Measurements from ENCODE around the gene TBRG1. TPM values are rescaled to one million over a fixed set of nuclear protein-coding genes. Genes with fewer than 3 reads are reported as not detected.

TBRG1 gene
- total RNA-seq, 4 donors from 2014 or later: 15.4 to 31.2 (median 19.8) TPM

GRCh38 chr11:124669193-124669592 is 46.5 kb downstream of the TBRG1 start:
- WGBS, 2 donors: 22 to 23% methylated on average over 8 of the region's 8 CpGs
- peak; percentile 62 to 85 (median 80) for TF ChIP-seq CTCF (IDR thresholded peaks at IDR 0.05)
- TF ChIP-seq POLR2A (IDR thresholded peaks at IDR 0.05): no peak
- no peaks in the 10 kb centered on the region for H3K9me3 ChIP-seq
- H3K4me3 ChIP-seq: no peak overlapping the region
- peaks cover 4 to 22% (median 13%) of the 10 kb centered on the region in 3 donors for H3K4me1 ChIP-seq
- intact Hi-C loops (cut with DNase I): loop anchor here (5.0 to 10.0 kb wide), 2 partner anchors 93 to 166 kb away; partner anchors contain the start of gene ESAM
- H3K27me3 ChIP-seq: no peaks in the 10 kb centered on the region
- no peak overlapping the region for H3K27ac ChIP-seq
- no peak for DNase-seq
- H3K36me3 ChIP-seq: peaks cover 0 to 35% (median 0%) of the 10 kb centered on the region in 3 donors

GRCh38 chr11:124670732-124671131 is 48.1 kb downstream of the TBRG1 start:
- H3K27me3 ChIP-seq: no peaks in the 10 kb centered on the region
- 26 to 39% methylated on average over 3 of the region's 3 CpGs for WGBS, 2 donors
- H3K4me3 ChIP-seq: no peak overlapping the region
- TF ChIP-seq CTCF (IDR thresholded peaks at IDR 0.05) (no peak), POLR2A (IDR thresholded peaks at IDR 0.05) (no peak)
- H3K27ac ChIP-seq: no peak overlapping the region
- intact Hi-C loops (cut with DNase I): loop anchor here (5.0 kb wide), 1 partner anchor 72 kb away; no protein-coding TSS in a partner anchor
- H3K9me3 ChIP-seq: no peaks in the 10 kb centered on the region
- peaks cover 0 to 21% (median 0%) of the 10 kb centered on the region in 3 donors for H3K36me3 ChIP-seq
- peaks cover 7 to 29% (median 17%) of the 10 kb centered on the region in 3 donors for H3K4me1 ChIP-seq
- DNase-seq: no peak

- peak overlapping the region; percentile 62 to 86 (median 77) for H3K4me3 ChIP-seq
- H3K27me3 ChIP-seq: no peaks in the 10 kb centered on the region
- no peak for DNase-seq
- peaks cover 0 to 3% (median 0%) of the 10 kb centered on the region in 3 donors for H3K36me3 ChIP-seq
- intact Hi-C loops (cut with DNase I): loop anchor here (5.0 kb wide), 1 partner anchor 70 kb away; no protein-coding TSS in a partner anchor
- H3K9me3 ChIP-seq: no peaks in the 10 kb centered on the region
- H3K4me1 ChIP-seq: peaks cover 7 to 41% (median 17%) of the 10 kb centered on the region in 3 donors
- 51 to 58% methylated on average over 7 of the region's 7 CpGs for WGBS, 2 donors
- TF ChIP-seq CTCF (IDR thresholded peaks at IDR 0.05): no peak
- no peak for TF ChIP-seq POLR2A (IDR thresholded peaks at IDR 0.05)
- peak overlapping the region; percentile 85 to 91 (median 90) for H3K27ac ChIP-seq
Measured at GRCh38 chr11:124672536-124673215, 50.0 kb downstream of the TBRG1 start.

GRCh38 chr11:124673333-124674167 is 50.9 kb downstream of the TBRG1 start, which contains the start of the genes SIAE and SPA17:
TSS of gene SIAE (minus strand) at chr11:124673739. CDS start at chr11:124673708, 31 bp downstream.
TSS of gene SPA17 (plus strand) at chr11:124673904. CDS start at chr11:124675265, 1,361 bp downstream.
- peak; percentile 90 for DNase-seq
- intact Hi-C loops (cut with DNase I): loop anchor here (5.0 kb wide), 1 partner anchor 69 kb away; no protein-coding TSS in a partner anchor
- Histone ChIP-seq H3K36me3 (no peaks in the 10 kb centered on the region), H3K9me3 (no peaks in the 10 kb centered on the region), H3K27me3 (no peaks in the 10 kb centered on the region), H3K4me1 (peaks cover 7 to 41% (median 17%) of the 10 kb centered on the region in 3 donors), H3K4me3 (peak within 1 kb of the TSS; percentile 62 to 86 (median 77)), H3K27ac (peak within 1 kb of the TSS; percentile 85 to 91 (median 90))
- 0 to 1% methylated on average over 15 to 38 of the region's 58 CpGs for WGBS, 2 donors
- TF ChIP-seq CTCF (IDR thresholded peaks at IDR 0.05) (peak in 1 of 6 experiments; percentile 10), POLR2A (IDR thresholded peaks at IDR 0.05) (peak in 2 of 4 donors; percentile 28 to 54)
